BE2C (cell line): Measurements from ENCODE around the gene METTL25.

ENCODE experiments used
- DNase-seq: peaks from one replicate; pipeline ENCODE4 v3.0.0-alpha.2; 2020
- H3K27me3 ChIP-seq: fragments of 250-450 bp; sonication (Bioruptor Pico); 2 replicates; pipeline ENCODE4 v1.5.1; 2020; ENCODE audit warnings: mild to moderate bottlenecking
- H3K36me3 ChIP-seq: fragments of 250-450 bp; sonication (Bioruptor Pico); 2 replicates; pipeline ENCODE4 v1.5.1; 2020; ENCODE audit warnings: mild to moderate bottlenecking
- H3K4me1 ChIP-seq: fragments of 250-450 bp; sonication (Bioruptor Pico); 2 replicates; pipeline ENCODE4 v1.5.1; 2020
- H3K4me3 ChIP-seq: 2 replicates; pipeline ENCODE4 v1.5.1; 2011; ENCODE audit warnings: low read depth, low read length
- H3K9me3 ChIP-seq: fragments of 250-450 bp; sonication (Bioruptor Pico); 2 replicates; pipeline ENCODE4 v1.5.1; 2020
- CTCF ChIP-seq: IDR thresholded peaks from 2 replicates; pipeline ENCODE4 v1.5.1; 2012; ENCODE audit warnings: mild to moderate bottlenecking, low read depth, low read length

METTL25 gene

GRCh38 chr12:82504409-82504808 lies 146.1 kb downstream of the METTL25 start:
- Histone ChIP-seq H3K4me3 (no peak overlapping the region), H3K9me3 (no peaks in the 10 kb centered on the region), H3K36me3 (no peaks in the 10 kb centered on the region), H3K4me1 (no peaks in the 10 kb centered on the region; the same call in 1 of the 2 replicates), H3K27me3 (no peaks in the 10 kb centered on the region)
- TF ChIP-seq CTCF: no peak
- DNase-seq: no peak

GRCh38 chr12:82505150-82505549 lies 146.8 kb downstream of the METTL25 start:
- no peaks in the 10 kb centered on the region for H3K9me3 ChIP-seq
- TF ChIP-seq CTCF: no peak
- H3K4me1 ChIP-seq: no peaks in the 10 kb centered on the region; the same call in 1 of the 2 replicates
- no peak for DNase-seq
- H3K4me3 ChIP-seq: no peak overlapping the region
- H3K27me3 ChIP-seq: no peaks in the 10 kb centered on the region
- no peaks in the 10 kb centered on the region for H3K36me3 ChIP-seq

GRCh38 chr12:82507686-82508085 lies 149.4 kb downstream of the METTL25 start:
- Histone ChIP-seq H3K9me3 (no peaks in the 10 kb centered on the region), H3K4me3 (no peak overlapping the region), H3K4me1 (no peaks in the 10 kb centered on the region; the same call in 1 of the 2 replicates), H3K36me3 (no peaks in the 10 kb centered on the region), H3K27me3 (no peaks in the 10 kb centered on the region)
- no peak for TF ChIP-seq CTCF
- no peak for DNase-seq

- no peak for TF ChIP-seq CTCF
- no peaks in the 10 kb centered on the region for H3K4me1 ChIP-seq
- no peak overlapping the region for H3K4me3 ChIP-seq
- H3K9me3 ChIP-seq: no peaks in the 10 kb centered on the region
- no peaks in the 10 kb centered on the region for H3K36me3 ChIP-seq
- DNase-seq: no peak
- no peaks in the 10 kb centered on the region for H3K27me3 ChIP-seq
These were observed 152.1 kb downstream of the METTL25 start for GRCh38 chr12:82510386-82510785.

GRCh38 chr12:82514880-82515279 lies 156.6 kb downstream of the METTL25 start:
- Histone ChIP-seq H3K9me3 (no peaks in the 10 kb centered on the region), H3K4me1 (no peaks in the 10 kb centered on the region), H3K36me3 (no peaks in the 10 kb centered on the region), H3K4me3 (no peak overlapping the region), H3K27me3 (no peaks in the 10 kb centered on the region)
- no peak for DNase-seq
- TF ChIP-seq CTCF: no peak

GRCh38 chr12:82515652-82516051 lies 157.3 kb downstream of the METTL25 start:
- H3K4me3 ChIP-seq: no peak overlapping the region
- no peaks in the 10 kb centered on the region for H3K4me1 ChIP-seq
- no peak for DNase-seq
- no peaks in the 10 kb centered on the region for H3K36me3 ChIP-seq
- H3K27me3 ChIP-seq: no peaks in the 10 kb centered on the region
- no peak for TF ChIP-seq CTCF
- no peaks in the 10 kb centered on the region for H3K9me3 ChIP-seq
